HG03521 (cell line): ENCODE data around the gene MYF5.
A peak's percentile ranks its signal among the peaks of the same experiment; 100 is the strongest.

ENCODE experiments used
- ATAC-seq: cut with Tn5 transposase; IDR thresholded peaks from one replicate; pipeline ENCODE4 v1.9.1; 2021; ENCODE audit warnings: mild to moderate bottlenecking, moderate library complexity; ENCODE audit not compliant: unreplicated experiment

Gene MYF5

DNA sequence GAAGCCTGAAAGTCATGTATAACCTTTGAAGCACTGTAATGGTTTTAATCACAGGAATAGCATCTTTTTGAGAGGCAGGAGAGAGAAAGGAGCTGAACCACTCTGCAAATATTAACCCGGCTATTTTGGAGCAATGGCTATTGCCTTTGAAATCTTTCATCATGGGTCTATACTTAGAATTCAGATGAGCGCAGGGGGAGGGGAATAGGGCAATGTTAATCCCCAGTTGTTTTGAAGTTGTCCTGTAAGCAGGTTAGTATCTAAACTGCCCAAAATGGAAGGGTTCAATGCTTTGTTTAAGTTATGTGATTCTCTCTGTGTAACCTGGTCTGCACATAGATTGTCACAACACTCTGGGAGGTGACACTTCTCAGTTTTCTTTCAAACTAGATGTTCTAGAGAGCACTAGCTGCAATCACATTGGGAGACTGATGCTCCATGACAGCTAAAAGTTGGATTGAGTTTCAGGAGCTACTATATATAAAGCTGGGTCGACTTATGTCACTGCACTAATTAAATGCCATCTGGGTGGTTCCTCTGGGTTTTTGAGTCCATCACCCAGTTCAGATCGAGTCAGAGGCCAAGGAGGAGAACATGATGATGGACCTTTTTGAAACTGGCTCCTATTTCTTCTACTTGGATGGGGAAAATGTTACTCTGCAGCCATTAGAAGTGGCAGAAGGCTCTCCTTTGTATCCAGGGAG, 9.4 kb upstream of the MYF5 start, which contains the start of gene MYF6:
Gene MYF6, plus strand, starts transcription at position 509 of the 704 bp plus-strand sequence. Its CDS starts 86 bp downstream, at position 595.
- ATAC-seq: no peak

DNA sequence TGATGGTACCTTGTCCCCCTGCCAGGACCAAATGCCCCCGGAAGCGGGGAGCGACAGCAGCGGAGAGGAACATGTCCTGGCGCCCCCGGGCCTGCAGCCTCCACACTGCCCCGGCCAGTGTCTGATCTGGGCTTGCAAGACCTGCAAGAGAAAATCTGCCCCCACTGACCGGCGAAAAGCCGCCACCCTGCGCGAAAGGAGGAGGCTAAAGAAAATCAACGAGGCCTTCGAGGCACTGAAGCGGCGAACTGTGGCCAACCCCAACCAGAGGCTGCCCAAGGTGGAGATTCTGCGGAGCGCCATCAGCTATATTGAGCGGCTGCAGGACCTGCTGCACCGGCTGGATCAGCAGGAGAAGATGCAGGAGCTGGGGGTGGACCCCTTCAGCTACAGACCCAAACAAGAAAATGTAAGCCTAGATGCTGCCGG, 8.9 kb upstream of the MYF5 start:
- ATAC-seq: no peak

GRCh38 chr12:80708259-80708974, 8.3 kb upstream of the MYF5 start:
- no peak for ATAC-seq

DNA sequence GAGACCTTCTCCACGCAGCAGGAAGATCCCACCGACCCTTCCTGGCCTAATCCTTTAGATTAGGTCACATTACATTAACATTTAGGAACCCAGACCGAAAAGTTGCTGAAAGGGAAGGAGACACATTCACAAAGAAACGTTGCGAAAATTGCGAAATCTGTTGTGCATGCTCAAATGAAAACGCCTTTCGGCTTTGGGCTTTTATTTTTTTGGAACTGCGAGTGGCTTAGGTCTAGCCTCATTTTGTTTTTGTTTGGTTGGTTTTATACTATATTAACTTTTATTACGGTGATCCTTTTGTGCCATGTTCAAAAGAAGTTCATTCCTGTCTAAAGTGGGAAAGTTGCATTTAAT, 7.8 kb upstream of the MYF5 start:
- no peak for ATAC-seq

- ATAC-seq: peak; percentile 53
Observed at GRCh38 chr12:80709811-80710726, 6.6 kb upstream of the MYF5 start.

- no peak for ATAC-seq
Observed at GRCh38 chr12:80710727-80711449, 5.8 kb upstream of the MYF5 start.

- no peak for ATAC-seq
Observed at GRCh38 chr12:80711866-80712265, 4.8 kb upstream of the MYF5 start.

- no peak for ATAC-seq
Observed at GRCh38 chr12:80712866-80713265, 3.8 kb upstream of the MYF5 start.

DNA sequence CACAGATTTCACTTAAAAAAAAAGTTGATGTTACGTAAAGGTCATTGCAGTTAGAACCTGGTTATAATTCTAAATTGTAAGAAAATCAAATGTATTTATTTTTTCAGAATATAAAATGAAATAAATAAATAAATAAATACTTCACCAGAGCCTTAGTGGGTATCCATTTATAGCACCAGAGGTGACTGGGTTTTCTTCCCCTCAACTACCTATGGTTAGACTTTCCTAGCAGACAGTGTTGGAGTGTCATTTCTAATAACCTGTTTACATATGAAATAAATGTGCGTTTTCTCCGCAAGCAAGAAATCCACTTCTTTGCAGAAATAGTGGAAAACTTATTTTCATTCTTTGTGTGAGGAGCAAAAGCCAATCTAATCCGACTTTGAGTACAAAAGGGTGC, 3.3 kb upstream of the MYF5 start:
- ATAC-seq: no peak

DNA sequence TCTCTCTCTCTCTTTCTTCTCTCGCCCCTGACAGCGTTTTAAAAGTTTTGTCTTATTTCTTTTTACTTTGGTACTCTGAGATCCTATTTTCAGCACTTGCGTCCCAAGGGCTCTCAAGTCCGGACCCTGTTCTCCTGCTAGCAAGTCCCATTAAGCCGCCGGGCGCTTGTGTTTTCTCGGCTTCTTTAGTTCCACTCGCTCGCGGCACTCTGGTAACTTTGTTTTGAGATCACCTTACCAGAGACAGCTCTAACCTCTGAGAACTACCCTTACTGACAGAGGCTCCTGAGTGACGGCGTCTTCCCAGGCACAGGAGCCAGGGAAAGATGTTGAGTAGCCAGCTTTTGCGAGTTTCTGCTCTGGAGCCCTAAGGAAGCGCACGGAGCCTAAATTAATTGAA, 2.7 kb upstream of the MYF5 start:
- ATAC-seq: no peak

DNA sequence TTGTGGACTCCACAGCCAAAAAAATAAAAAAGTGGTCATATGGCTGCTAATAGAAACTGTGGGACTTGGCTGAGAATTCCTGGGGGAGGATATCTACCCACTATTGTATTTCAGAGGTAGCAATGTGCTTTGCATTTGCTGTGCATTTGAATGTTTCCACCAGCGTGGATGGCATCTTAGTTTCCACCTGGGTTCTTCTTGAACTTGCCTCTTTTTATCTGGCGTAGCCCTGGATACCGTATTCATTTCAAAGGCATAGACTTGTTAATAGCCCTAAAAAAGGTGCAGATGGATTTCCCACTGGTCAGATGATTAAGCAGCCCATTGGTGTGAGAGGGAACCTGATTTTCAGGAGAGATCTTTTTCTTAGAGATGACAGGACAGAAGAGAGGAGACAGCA, 1.9 kb upstream of the MYF5 start:
- no peak for ATAC-seq

DNA sequence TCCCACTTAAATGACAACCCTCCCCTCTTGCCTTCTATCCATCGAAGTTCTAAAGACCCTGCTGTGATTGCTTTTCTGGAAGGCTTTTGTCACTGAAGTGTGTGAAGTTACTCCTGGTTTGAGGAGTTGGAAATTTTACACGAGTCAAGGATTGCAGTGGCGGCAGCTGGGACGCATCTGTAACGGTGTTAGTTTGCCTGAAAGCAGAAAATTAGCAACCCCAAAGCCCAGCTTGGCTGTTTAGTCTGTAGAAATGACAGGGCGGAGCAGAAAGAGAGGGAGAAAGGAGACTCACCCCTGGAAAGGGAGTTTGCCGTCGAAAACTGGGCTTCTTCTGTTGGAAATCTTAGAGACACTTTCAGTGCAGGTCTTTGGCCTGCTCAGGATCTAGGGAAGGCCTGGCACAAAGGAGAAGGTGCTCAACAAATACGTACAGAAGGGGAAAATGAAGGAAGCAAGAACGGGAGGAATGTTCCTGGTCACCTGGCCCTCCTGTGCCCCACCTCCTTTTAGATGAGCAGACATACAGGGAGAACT, 931 bp upstream of the MYF5 start:
- ATAC-seq: no peak

- ATAC-seq: no peak
Observed at GRCh38 chr12:80717856-80718255, 1.1 kb downstream of the MYF5 start.

- no peak for ATAC-seq
Observed at GRCh38 chr12:80720516-80720915, 3.8 kb downstream of the MYF5 start.

- no peak for ATAC-seq
Observed at GRCh38 chr12:80721326-80721725, 4.6 kb downstream of the MYF5 start.

DNA sequence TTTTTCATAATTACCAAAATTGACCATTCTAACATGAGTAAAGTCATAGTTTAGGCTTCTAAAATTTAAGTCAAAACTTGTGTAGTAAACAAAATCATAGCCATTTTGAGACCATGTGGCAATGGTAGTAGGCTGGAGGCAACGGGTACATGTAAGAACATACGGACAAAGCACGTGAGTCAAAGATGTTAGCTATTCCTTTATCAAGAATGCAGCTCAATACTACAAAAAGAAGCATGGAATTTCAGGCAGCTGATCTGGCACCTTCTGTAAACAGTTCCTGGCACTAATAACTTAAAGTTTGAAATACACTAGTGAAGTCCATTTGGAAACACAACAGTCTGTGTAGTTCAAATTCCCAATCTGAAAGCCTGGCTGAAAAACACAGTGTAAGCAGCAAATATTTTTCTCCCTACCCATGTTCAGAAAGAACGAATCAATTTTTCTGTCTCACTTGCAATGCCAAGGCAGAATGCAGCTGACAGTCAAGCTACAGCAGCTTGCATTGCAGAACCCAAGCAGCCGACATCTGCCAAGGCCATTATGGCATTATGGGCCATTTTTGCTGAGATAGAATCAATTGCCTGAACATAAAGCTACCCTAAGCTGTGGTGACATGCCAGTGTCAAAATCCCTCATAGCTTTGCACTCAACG, 29.3 kb downstream of the MYF5 start:
- no peak for ATAC-seq

DNA sequence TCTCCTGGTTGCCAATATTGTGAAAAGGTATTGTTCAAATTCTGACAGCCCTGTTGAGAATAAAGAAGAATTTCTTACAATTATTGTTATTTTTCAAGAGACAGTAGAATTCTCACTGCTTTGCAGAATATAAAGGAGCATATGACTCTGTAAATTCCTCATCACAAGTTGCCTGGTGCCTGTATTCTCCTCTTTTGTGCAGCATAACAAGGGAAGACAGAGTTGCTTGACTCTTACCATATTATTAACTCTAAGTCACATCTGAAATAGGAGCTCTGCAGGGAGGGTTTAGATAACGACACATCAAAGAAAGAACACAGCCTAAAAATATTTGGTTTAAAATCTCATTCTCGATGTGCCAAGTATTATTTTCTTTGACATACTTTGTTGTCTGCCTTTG, 31.1 kb downstream of the MYF5 start:
- ATAC-seq: no peak

DNA sequence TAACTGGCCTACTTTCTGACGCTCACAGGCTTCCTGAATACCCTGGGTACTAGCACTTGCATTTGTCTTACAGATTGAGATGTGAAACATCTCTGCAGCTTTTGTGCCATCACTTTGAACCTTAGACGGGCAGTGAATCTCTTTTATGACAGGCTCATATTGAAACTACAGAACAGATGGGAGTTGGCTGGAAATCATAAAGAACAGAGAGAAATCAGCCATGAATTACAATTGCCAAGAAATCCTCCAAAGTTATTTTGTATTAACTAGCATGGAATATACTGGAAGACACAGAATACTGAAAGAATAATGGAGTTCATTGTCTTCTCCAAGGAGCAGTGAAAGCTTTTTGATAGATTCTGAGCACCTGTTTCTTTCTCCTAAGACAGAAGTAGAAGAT, 32.7 kb downstream of the MYF5 start:
- ATAC-seq: no peak

DNA sequence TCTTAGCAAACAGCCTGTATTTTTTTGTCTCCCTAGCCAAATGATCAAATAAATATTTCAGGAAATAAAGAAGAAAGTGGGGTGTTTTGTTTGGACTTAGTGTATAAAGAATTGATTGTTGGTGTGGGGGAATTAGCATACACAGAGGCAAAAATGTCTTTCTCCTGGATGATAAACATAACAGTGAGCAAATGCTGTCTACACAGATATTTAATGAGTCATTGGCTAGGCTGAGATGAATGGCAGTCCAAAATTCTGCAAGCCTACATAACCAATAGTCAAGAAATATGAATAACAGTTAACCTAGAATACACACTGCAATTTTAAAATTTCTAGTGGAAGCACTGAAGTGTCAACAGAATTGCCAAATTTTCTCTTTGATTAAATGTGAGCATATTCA, 35.8 kb downstream of the MYF5 start:
- ATAC-seq: no peak

- ATAC-seq: no peak
Observed at GRCh38 chr12:80754274-80754673, 37.6 kb downstream of the MYF5 start.
